ENCODE results near the gene HESX1. TPM values are rescaled to one million over a fixed set of nuclear protein-coding genes. Genes with fewer than 3 reads are reported as not detected.

HESX1 gene
- total RNA-seq (1 to 10 TPM; 7.9 to 9.1 TPM), polyA plus RNA-seq (ENCODE audit: insufficient read depth, low read depth, low replicate concordance) (6.4 TPM)
- long read RNA-seq, donor 1, partial matches to known transcripts, result 32 of 66 reads
- long read RNA-seq, donor 1, other reads (novel, unspliced or antisense), result 34 of 66 reads
- long read RNA-seq, donor 2, result 0 reads

- Histone ChIP-seq H3K4me1 (no peaks in the 10 kb centered on the region), H3K4me3 (no peak within 1 kb of the TSS), H3K36me3 (ENCODE audit: low read depth, missing control alignments) (no peaks in the 10 kb centered on the region), H3K9me3 (no peaks in the 10 kb centered on the region), H3K27ac (no peak within 1 kb of the TSS), H3K27me3 (no peaks in the 10 kb centered on the region)
- intact Hi-C loops (cut with DNase I; ENCODE audit: low total_unique reads), result no loop called here
- no peak for DNase-seq
- 62 to 83% methylated on average over 3 to 4 of the region's 4 CpGs for WGBS, 2 donors
- TF ChIP-seq CTCF (IDR thresholded peaks at IDR 0.05) (no peak), POLR2A (IDR thresholded peaks at IDR 0.05) (no peak)
Measured at GRCh38 chr3:57199895-57200297, at the start of gene HESX1. HESX1 (minus strand) TSS chr3:57199978; CDS start chr3:57199918, 60 bp downstream.

- H3K9me3 ChIP-seq, result no peaks in the 10 kb centered on the region
- intact Hi-C loops (cut with DNase I; ENCODE audit: low total_unique reads), result no loop called here
- no peaks in the 10 kb centered on the region for H3K36me3 ChIP-seq (ENCODE audit: low read depth, missing control alignments)
- TF ChIP-seq POLR2A (IDR thresholded peaks at IDR 0.05) (no peak), CTCF (IDR thresholded peaks at IDR 0.05) (no peak)
- H3K4me3 ChIP-seq, result no peak overlapping the region
- WGBS, 2 donors, result 78 to 88% methylated on average over 2 of the region's 2 CpGs
- DNase-seq, result no peak
- no peaks in the 10 kb centered on the region for H3K4me1 ChIP-seq
- no peak overlapping the region for H3K27ac ChIP-seq
- no peaks in the 10 kb centered on the region for H3K27me3 ChIP-seq
Measured at GRCh38 chr3:57244946-57245345, 45.2 kb upstream of the HESX1 start.

GRCh38 chr3:57234613-57235575 is 35.1 kb upstream of the HESX1 start:
- Histone ChIP-seq H3K27me3 (no peaks in the 10 kb centered on the region), H3K36me3 (ENCODE audit: low read depth, missing control alignments) (no peaks in the 10 kb centered on the region), H3K4me3 (no peak overlapping the region), H3K27ac (no peak overlapping the region), H3K9me3 (no peaks in the 10 kb centered on the region), H3K4me1 (peaks cover 10% of the 10 kb centered on the region)
- 85 to 91% methylated on average over 13 of the region's 13 CpGs for WGBS, 2 donors
- intact Hi-C loops (cut with DNase I; ENCODE audit: low total_unique reads), result no loop called here
- no peak for TF ChIP-seq POLR2A (IDR thresholded peaks at IDR 0.05)
- no peak for TF ChIP-seq CTCF (IDR thresholded peaks at IDR 0.05)
- no peak for DNase-seq

- intact Hi-C loops (cut with DNase I; ENCODE audit: low total_unique reads), result no loop called here
- TF ChIP-seq CTCF (IDR thresholded peaks at IDR 0.05) (no peak), POLR2A (IDR thresholded peaks at IDR 0.05) (no peak)
- Histone ChIP-seq H3K27me3 (no peaks in the 10 kb centered on the region), H3K27ac (no peak overlapping the region), H3K4me3 (no peak overlapping the region), H3K36me3 (ENCODE audit: low read depth, missing control alignments) (no peaks in the 10 kb centered on the region), H3K4me1 (peaks cover 13% of the 10 kb centered on the region), H3K9me3 (no peaks in the 10 kb centered on the region)
- no peak for DNase-seq
- 72 to 84% methylated on average over 2 of the region's 2 CpGs for WGBS, 2 donors
Measured at GRCh38 chr3:57233799-57234198, 34.0 kb upstream of the HESX1 start.
